Measurements from ENCODE around the gene GOLGA1. TPM values are rescaled to one million over a fixed set of nuclear protein-coding genes. Genes with fewer than 3 reads are reported as not detected.

The GOLGA1 gene
- polyA plus RNA-seq, 1 donor (not counting 4 experiments of a cell fraction or from before 2014, with no cell fraction given) = 7.4 TPM

- no peak for DNase-seq (ENCODE audit: low read depth, low spot score)
- Histone ChIP-seq H3K9me3 (ENCODE audit: control insufficient read depth, low read depth, low read length) (no peaks in the 10 kb centered on the region), H3K9me1 (ENCODE audit: control insufficient read depth, extremely low read depth, insufficient read depth, low read length) (no peaks in the 10 kb centered on the region), H3K9ac (ENCODE audit: control insufficient read depth, extremely low read depth, insufficient read depth, low read length) (no peak overlapping the region), H3K27me3 (ENCODE audit: control insufficient read depth, extremely low read depth, insufficient read depth, low read length) (no peaks in the 10 kb centered on the region), H3K79me2 (ENCODE audit: control insufficient read depth, insufficient read depth, low read length) (no peaks in the 10 kb centered on the region), H3K27ac (ENCODE audit: control insufficient read depth, insufficient read depth, low read length) (no peak overlapping the region), H3K4me2 (ENCODE audit: control insufficient read depth, extremely low read depth, insufficient read depth, low read depth, low read length) (no peak overlapping the region), H3K36me3 (ENCODE audit: control insufficient read depth in 2 of 2, extremely low read depth in 1 of 2, insufficient read depth in 2 of 2, low read length in 2 of 2) (peaks cover 16 to 17% of the 10 kb centered on the region in 2 experiments), H2AFZ (ENCODE audit: control insufficient read depth, low read length) (no peak overlapping the region), H3K4me1 (ENCODE audit: control insufficient read depth, extremely low read depth, insufficient read depth, low read length) (no peaks in the 10 kb centered on the region), H3K4me3 (ENCODE audit: control insufficient read depth in 2 of 3, extremely low read depth in 1 of 3, insufficient read depth in 2 of 3, low read depth in 1 of 3, low read length in 3 of 3) (no peak overlapping the region), H4K20me1 (ENCODE audit: control insufficient read depth, extremely low read depth, insufficient read depth, low read length) (no peaks in the 10 kb centered on the region)
- dilution Hi-C loops (cut with MboI; ENCODE audit: extremely low pct_ligation_motif_present, low sequenced_read_pairs) = no loop called here
- no peak for FAIRE-seq
- TF ChIP-seq EZH2 (IDR thresholded peaks at IDR 0.05; ENCODE audit: low read length) = no peak
- TF ChIP-seq CTCF (optimal IDR thresholded peaks at IDR 0.05 in 1 of 3, IDR thresholded peaks at IDR 0.05 in 1 of 3, conservative IDR thresholded peaks at IDR 0.05 in 1 of 3; ENCODE audit: extremely low read depth in 1 of 3, insufficient read depth in 2 of 3, low read length in 3 of 3) = no peak
Measured at GRCh38 chr9:124884376-124884775, 56.5 kb downstream of the GOLGA1 start.

GRCh38 chr9:124882231-124882630 lies 58.7 kb downstream of the GOLGA1 start:
- Histone ChIP-seq H4K20me1 (ENCODE audit: control insufficient read depth, extremely low read depth, insufficient read depth, low read length) (peaks cover 4% of the 10 kb centered on the region), H3K9me3 (ENCODE audit: control insufficient read depth, low read depth, low read length) (no peaks in the 10 kb centered on the region), H3K4me3 (ENCODE audit: control insufficient read depth in 2 of 3, extremely low read depth in 1 of 3, insufficient read depth in 2 of 3, low read depth in 1 of 3, low read length in 3 of 3) (no peak overlapping the region), H3K9ac (ENCODE audit: control insufficient read depth, extremely low read depth, insufficient read depth, low read length) (no peak overlapping the region), H3K79me2 (ENCODE audit: control insufficient read depth, insufficient read depth, low read length) (peaks cover 1% of the 10 kb centered on the region), H3K36me3 (ENCODE audit: control insufficient read depth in 2 of 2, extremely low read depth in 1 of 2, insufficient read depth in 2 of 2, low read length in 2 of 2) (peaks cover 16 to 21% of the 10 kb centered on the region in 2 experiments), H3K27ac (ENCODE audit: control insufficient read depth, insufficient read depth, low read length) (no peak overlapping the region), H2AFZ (ENCODE audit: control insufficient read depth, low read length) (no peak overlapping the region), H3K9me1 (ENCODE audit: control insufficient read depth, extremely low read depth, insufficient read depth, low read length) (no peaks in the 10 kb centered on the region), H3K27me3 (ENCODE audit: control insufficient read depth, extremely low read depth, insufficient read depth, low read length) (no peaks in the 10 kb centered on the region), H3K4me2 (ENCODE audit: control insufficient read depth, extremely low read depth, insufficient read depth, low read depth, low read length) (no peak overlapping the region), H3K4me1 (ENCODE audit: control insufficient read depth, extremely low read depth, insufficient read depth, low read length) (no peaks in the 10 kb centered on the region)
- dilution Hi-C loops (cut with MboI; ENCODE audit: extremely low pct_ligation_motif_present, low sequenced_read_pairs) = no loop called here
- no peak for FAIRE-seq
- TF ChIP-seq CTCF (optimal IDR thresholded peaks at IDR 0.05 in 1 of 3, IDR thresholded peaks at IDR 0.05 in 1 of 3, conservative IDR thresholded peaks at IDR 0.05 in 1 of 3; ENCODE audit: extremely low read depth in 1 of 3, insufficient read depth in 2 of 3, low read length in 3 of 3) (no peak), EZH2 (IDR thresholded peaks at IDR 0.05; ENCODE audit: low read length) (no peak)
- DNase-seq (ENCODE audit: low read depth, low spot score) = no peak
